ENCODE data around the gene LCP2. TPM values are rescaled to one million over a fixed set of nuclear protein-coding genes. Genes with fewer than 3 reads are reported as not detected.

Gene LCP2
- total RNA-seq, 1 experiment from 2014 or later = not detected

DNA sequence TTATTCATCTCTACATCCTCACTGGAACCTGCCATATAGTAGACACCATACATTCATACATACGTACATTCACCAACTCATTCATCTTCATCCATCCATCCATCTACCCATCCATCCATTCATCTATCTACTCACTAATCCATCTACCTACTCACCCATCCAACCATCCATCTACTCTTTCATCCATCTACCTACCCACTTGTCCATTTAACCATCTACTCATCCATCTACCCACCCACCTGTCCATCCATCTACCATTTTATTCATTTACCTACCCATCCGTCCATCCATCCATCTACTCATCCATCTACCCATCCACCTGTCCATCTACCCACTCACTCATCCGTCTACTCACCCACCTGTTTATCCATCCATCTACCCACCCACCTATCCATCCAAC, 31.9 kb upstream of the LCP2 start:
- Mint-ChIP-seq H3K4me3 (ENCODE audit: unreplicated experiment) (no peak overlapping the region), H3K27me3 (ENCODE audit: insufficient read depth, unreplicated experiment) (peaks cover 7% of the 10 kb centered on the region), H3K36me3 (ENCODE audit: insufficient read depth, unreplicated experiment) (no peaks in the 10 kb centered on the region), H3K4me1 (ENCODE audit: low read depth, unreplicated experiment) (no peaks in the 10 kb centered on the region), H3K27ac (ENCODE audit: unreplicated experiment) (no peak overlapping the region), H3K9me3 (ENCODE audit: unreplicated experiment) (no peaks in the 10 kb centered on the region)
- BruUV-seq (replicated peaks) = no TSS peak
- TF ChIP-seq, protein P1, sequence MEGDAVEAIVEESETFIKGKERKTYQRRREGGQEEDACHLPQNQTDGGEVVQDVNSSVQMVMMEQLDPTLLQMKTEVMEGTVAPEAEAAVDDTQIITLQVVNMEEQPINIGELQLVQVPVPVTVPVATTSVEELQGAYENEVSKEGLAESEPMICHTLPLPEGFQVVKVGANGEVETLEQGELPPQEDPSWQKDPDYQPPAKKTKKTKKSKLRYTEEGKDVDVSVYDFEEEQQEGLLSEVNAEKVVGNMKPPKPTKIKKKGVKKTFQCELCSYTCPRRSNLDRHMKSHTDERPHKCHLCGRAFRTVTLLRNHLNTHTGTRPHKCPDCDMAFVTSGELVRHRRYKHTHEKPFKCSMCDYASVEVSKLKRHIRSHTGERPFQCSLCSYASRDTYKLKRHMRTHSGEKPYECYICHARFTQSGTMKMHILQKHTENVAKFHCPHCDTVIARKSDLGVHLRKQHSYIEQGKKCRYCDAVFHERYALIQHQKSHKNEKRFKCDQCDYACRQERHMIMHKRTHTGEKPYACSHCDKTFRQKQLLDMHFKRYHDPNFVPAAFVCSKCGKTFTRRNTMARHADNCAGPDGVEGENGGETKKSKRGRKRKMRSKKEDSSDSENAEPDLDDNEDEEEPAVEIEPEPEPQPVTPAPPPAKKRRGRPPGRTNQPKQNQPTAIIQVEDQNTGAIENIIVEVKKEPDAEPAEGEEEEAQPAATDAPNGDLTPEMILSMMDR (IDR thresholded peaks at IDR 0.05; ENCODE audit: insufficient read depth in 1 of 2, low read depth in 1 of 2, low read length in 1 of 2, severe bottlenecking in 1 of 2, unreplicated experiment in 1 of 2) = no peak
- CTCF ChIA-PET = no interaction called here
- H3K4me1 ChIP-seq = no peaks in the 10 kb centered on the region
- no peaks in the 10 kb centered on the region for H3K36me3 ChIP-seq (ENCODE audit: control insufficient read depth, insufficient read depth, low read length)
- no peak for DNase-seq
- H3K9me3 ChIP-seq = no peaks in the 10 kb centered on the region
- H3K27me3 ChIP-seq (replicated peaks; ENCODE audit: control insufficient read depth, insufficient read depth, low read length) = no peaks in the 10 kb centered on the region
- POLR2A ChIA-PET = no interaction called here
- H3K4me3 ChIP-seq (ENCODE audit: low read depth, low read length) = no peak overlapping the region
- intact Hi-C loops (cut with micrococcal nuclease; ENCODE audit: unreplicated experiment) = no loop called here

DNA sequence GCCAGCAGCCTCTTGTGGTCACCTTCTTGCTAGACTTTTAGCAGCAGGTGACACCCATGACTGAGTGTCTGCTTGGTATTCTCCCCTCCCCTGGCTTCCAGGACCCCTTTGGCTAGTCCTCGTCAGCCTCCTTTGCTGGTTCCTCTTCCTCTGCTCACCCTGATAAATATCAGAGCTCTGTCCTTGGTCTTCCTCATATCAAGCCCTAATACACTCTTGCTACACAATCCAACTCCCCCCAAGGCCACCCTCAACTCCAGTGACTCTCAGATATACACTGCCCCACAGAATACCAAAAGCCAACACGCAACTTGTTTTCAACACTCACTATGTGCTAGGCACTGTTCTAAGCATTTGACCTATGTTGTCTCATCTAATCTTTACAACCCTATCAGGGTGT, 30.3 kb upstream of the LCP2 start:
- BruUV-seq (replicated peaks) = no TSS peak
- no peak overlapping the region for H3K27ac Mint-ChIP-seq (ENCODE audit: unreplicated experiment)
- intact Hi-C loops (cut with micrococcal nuclease; ENCODE audit: unreplicated experiment) = no loop called here
- peaks cover 6% of the 10 kb centered on the region for H3K27me3 Mint-ChIP-seq (ENCODE audit: insufficient read depth, unreplicated experiment)
- no peak overlapping the region for H3K4me3 Mint-ChIP-seq (ENCODE audit: unreplicated experiment)
- H3K4me1 ChIP-seq = no peaks in the 10 kb centered on the region
- no peaks in the 10 kb centered on the region for H3K9me3 Mint-ChIP-seq (ENCODE audit: unreplicated experiment)
- H3K36me3 Mint-ChIP-seq (ENCODE audit: insufficient read depth, unreplicated experiment) = no peaks in the 10 kb centered on the region
- no peaks in the 10 kb centered on the region for H3K36me3 ChIP-seq (ENCODE audit: control insufficient read depth, insufficient read depth, low read length)
- no peaks in the 10 kb centered on the region for H3K27me3 ChIP-seq (replicated peaks; ENCODE audit: control insufficient read depth, insufficient read depth, low read length)
- no peak overlapping the region for H3K4me3 ChIP-seq (ENCODE audit: low read depth, low read length)
- no peaks in the 10 kb centered on the region for H3K4me1 Mint-ChIP-seq (ENCODE audit: low read depth, unreplicated experiment)
- no peak for DNase-seq
- TF ChIP-seq, protein P1 (IDR thresholded peaks at IDR 0.05; ENCODE audit: insufficient read depth in 1 of 2, low read depth in 1 of 2, low read length in 1 of 2, severe bottlenecking in 1 of 2, unreplicated experiment in 1 of 2) = no peak
- no peaks in the 10 kb centered on the region for H3K9me3 ChIP-seq
- POLR2A ChIA-PET = no interaction called here
- CTCF ChIA-PET = no interaction called here

DNA sequence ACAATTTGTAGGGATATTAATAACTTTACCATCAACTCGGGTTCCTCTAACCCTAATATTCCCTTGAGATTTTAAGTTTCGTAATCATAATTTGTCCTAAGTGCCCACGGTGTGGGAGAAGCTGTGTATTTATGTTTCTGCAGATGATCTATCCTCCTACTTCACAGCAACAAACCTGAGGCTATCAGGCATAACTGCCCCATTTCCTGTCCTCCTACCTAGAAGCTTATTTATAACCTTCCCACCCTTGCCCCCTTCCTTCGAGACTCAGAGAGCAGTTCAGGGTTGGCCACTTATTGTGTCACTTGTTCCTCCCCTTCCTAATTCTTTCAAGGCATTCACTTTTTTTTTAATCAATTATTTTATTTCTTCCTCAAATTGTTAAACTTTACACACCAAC, 29.6 kb upstream of the LCP2 start:
- TF ChIP-seq, protein P1 (IDR thresholded peaks at IDR 0.05; ENCODE audit: insufficient read depth in 1 of 2, low read depth in 1 of 2, low read length in 1 of 2, severe bottlenecking in 1 of 2, unreplicated experiment in 1 of 2) = no peak
- Mint-ChIP-seq H3K36me3 (ENCODE audit: insufficient read depth, unreplicated experiment) (no peaks in the 10 kb centered on the region), H3K4me1 (ENCODE audit: low read depth, unreplicated experiment) (no peaks in the 10 kb centered on the region), H3K27ac (ENCODE audit: unreplicated experiment) (no peak overlapping the region), H3K4me3 (ENCODE audit: unreplicated experiment) (no peak overlapping the region), H3K27me3 (ENCODE audit: insufficient read depth, unreplicated experiment) (peaks cover 6% of the 10 kb centered on the region), H3K9me3 (ENCODE audit: unreplicated experiment) (no peaks in the 10 kb centered on the region)
- Histone ChIP-seq H3K36me3 (ENCODE audit: control insufficient read depth, insufficient read depth, low read length) (no peaks in the 10 kb centered on the region), H3K4me1 (no peaks in the 10 kb centered on the region), H3K4me3 (ENCODE audit: low read depth, low read length) (no peak overlapping the region), H3K27me3 (replicated peaks; ENCODE audit: control insufficient read depth, insufficient read depth, low read length) (no peaks in the 10 kb centered on the region), H3K9me3 (no peaks in the 10 kb centered on the region)
- intact Hi-C loops (cut with micrococcal nuclease; ENCODE audit: unreplicated experiment) = no loop called here
- ChIA-PET CTCF (no interaction called here), POLR2A (no interaction called here)
- DNase-seq = no peak
- no TSS peak for BruUV-seq (replicated peaks)
